SK-N-MC (cell line): ENCODE results near the gene CCDC159.

Experiments
- DNase-seq: peaks from one replicate; pipeline ENCODE4 v3.0.0-alpha.2; 2011; ENCODE audit warnings: low read depth, low spot score
- H3K27ac ChIP-seq: fragments of 200-600 bp; sonication (generic); 2 replicates; pipeline ENCODE4 v1.5.1; 2016; ENCODE audit warnings: mixed run types
- H3K36me3 ChIP-seq: fragments of 200-600 bp; sonication (generic); 2 replicates; pipeline ENCODE4 v1.6.1; 2017; ENCODE audit warnings: antibody characterized with exemption, low read length, mixed read lengths; ENCODE audit not compliant: insufficient read depth
- H3K4me3 ChIP-seq: fragments of 200-600 bp; sonication (generic); 2 replicates; pipeline ENCODE4 v1.5.1; 2016
- H3K9ac ChIP-seq: fragments of 200-600 bp; sonication (generic); 2 replicates; pipeline ENCODE4 v1.8.0; 2017; ENCODE audit warnings: mixed run types, mixed read lengths; ENCODE audit not compliant: insufficient read length
- H3K9me3 ChIP-seq: fragments of 200-600 bp; sonication (generic); 2 replicates; pipeline ENCODE4 v1.6.1; 2017; ENCODE audit warnings: low read depth, mild to moderate bottlenecking, antibody characterized with exemption, low read length, moderate library complexity, mixed read lengths
- EZH2 ChIP-seq: fragments of 200-600 bp; sonication (generic); IDR thresholded peaks from one replicate; pipeline ENCODE4 v1.6.1; 2017; ENCODE audit warnings: antibody characterized with exemption
- FOXP2 ChIP-seq: optimal IDR thresholded peaks from 2 replicates; pipeline ENCODE3; 2011; ENCODE audit warnings: mild to moderate bottlenecking, moderate library complexity; ENCODE audit not compliant: insufficient read depth; ENCODE audit errors: extremely low read length, control extremely low read depth
- POLR2AphosphoS5 ChIP-seq: IDR thresholded peaks from 2 replicates; pipeline ENCODE4 v1.6.1; 2012; ENCODE audit warnings: mild to moderate bottlenecking, low read depth, low read length, borderline replicate concordance

CCDC159 gene

DNA sequence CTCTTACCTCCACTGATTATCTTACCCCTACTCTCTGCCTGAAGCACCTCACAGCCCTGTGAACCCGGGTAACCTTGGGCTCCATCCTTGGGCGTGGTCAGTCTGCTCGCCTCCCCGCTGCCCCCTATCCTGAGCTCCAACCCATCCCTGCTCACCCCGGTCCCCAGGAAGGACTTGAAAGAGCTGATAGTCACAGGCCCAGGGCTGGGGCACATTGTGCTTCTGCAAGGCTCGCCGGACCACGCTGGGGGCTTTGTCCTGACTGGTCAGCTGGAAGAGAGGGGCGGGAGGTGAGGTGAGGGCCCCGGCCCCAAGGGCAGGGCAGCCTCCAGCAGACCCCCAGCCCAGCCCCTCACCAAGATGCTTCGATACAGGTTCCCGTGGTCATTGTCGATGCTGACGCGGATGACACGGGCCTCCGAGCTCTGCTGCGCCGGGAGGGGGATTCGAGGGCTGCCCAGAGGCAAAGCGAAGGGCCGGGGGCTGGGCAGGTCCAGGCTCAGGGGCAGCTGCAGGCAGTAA lies 50.8 kb downstream of the CCDC159 start:
- H3K9ac ChIP-seq: no peak overlapping the region

DNA sequence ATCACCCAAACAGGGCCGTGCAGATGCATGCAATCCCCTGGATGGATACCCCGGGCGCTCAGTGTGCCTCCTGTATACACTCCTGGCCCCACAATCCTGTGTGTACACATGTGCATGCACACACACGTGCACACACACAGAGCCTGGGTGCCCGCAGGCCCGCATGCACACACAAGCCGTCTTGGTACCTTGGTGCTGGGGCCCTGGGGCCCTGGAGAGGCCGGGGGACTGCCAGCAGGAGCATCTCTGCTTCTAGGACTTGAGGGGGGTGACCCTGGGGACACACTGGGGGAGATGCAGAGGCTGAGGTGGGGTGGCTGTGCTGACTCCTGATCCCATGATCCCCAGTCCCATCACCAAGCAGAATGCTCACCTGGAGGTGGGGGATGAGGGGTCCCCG lies 53.3 kb downstream of the CCDC159 start:
- H3K36me3 ChIP-seq: no peaks in the 10 kb centered on the region
- no peak for TF ChIP-seq EZH2
- TF ChIP-seq FOXP2: no peak
- TF ChIP-seq POLR2AphosphoS5: no peak
- no peak overlapping the region for H3K27ac ChIP-seq
- DNase-seq: no peak
- H3K4me3 ChIP-seq: no peak overlapping the region
- no peaks in the 10 kb centered on the region for H3K9me3 ChIP-seq
- no peak overlapping the region for H3K9ac ChIP-seq

More for the DNA sequence above, 50.8 kb downstream of the CCDC159 start:
- Histone ChIP-seq H3K27ac (no peak overlapping the region), H3K36me3 (no peaks in the 10 kb centered on the region), H3K4me3 (no peak overlapping the region), H3K9me3 (no peaks in the 10 kb centered on the region)
- no peak for DNase-seq
- TF ChIP-seq FOXP2: no peak
- TF ChIP-seq EZH2: no peak

GRCh38 chr19:11400798-11401197 lies 54.5 kb downstream of the CCDC159 start:
- no peak overlapping the region for H3K4me3 ChIP-seq
- TF ChIP-seq FOXP2 (no peak), EZH2 (no peak), POLR2AphosphoS5 (no peak)
- DNase-seq: no peak
- H3K27ac ChIP-seq: no peak overlapping the region
- no peaks in the 10 kb centered on the region for H3K9me3 ChIP-seq
- H3K36me3 ChIP-seq: no peaks in the 10 kb centered on the region
- H3K9ac ChIP-seq: no peak overlapping the region

DNA sequence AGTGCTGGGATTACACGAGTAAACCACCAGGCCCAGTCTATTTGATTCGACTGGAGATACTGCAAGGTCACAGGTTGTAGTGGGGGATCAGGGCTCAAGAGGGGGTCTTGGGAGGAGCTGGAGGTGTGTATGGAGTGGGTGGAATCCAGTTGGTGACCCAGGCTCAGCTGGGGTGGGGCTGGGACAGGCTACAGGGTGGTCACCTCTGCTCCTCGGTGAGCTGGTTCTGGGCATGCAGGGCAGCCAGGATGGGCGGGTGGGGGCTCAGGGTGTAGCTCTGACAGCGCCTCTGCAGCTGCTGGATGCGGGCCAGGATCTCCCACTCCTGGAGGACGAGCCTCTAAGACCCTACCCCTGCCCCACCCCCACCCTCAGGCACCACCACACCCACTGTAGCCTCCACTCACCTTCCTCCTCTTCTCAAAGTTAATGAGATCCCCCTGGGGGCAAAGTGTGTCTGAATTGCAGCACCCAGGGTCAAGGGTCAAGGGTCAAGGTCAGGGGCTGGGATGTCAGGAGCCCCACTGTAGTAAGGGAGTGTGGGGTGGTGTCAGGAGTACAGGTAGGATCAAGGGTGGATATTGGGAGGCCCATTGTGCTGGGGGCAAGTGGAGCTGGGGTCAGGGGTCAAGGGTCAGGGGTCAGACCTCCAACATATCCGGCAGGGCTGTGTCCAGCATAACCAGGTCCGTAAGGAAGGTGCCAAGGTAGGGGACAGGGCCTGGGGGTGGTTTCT lies 55.7 kb downstream of the CCDC159 start:
- Histone ChIP-seq H3K36me3 (no peaks in the 10 kb centered on the region), H3K9ac (no peak overlapping the region)
- no peak for TF ChIP-seq FOXP2
- TF ChIP-seq POLR2AphosphoS5: no peak
- TF ChIP-seq EZH2: no peak

More for the DNA sequence above, 55.7 kb downstream of the CCDC159 start:
- Histone ChIP-seq H3K27ac (no peak overlapping the region), H3K9me3 (no peaks in the 10 kb centered on the region), H3K4me3 (no peak overlapping the region)
- no peak for DNase-seq
